ENCODE measurements around the gene DEF6.

DEF6 gene

GRCh38 chr6:35297601-35298481 is at the start of gene DEF6:
Gene DEF6 (plus strand): TSS chr6:35297818. CDS start chr6:35297857, 39 bp downstream.
- peak; percentile 38 for TF ChIP-seq CTCF (IDR thresholded peaks at IDR 0.05; ENCODE audit: insufficient read depth, missing control alignments)
- no peak for FAIRE-seq
- no peak for DNase-seq (ENCODE audit: insufficient read length, low spot score)

- FAIRE-seq (no peak), DNase-seq (ENCODE audit: insufficient read length, low spot score) (no peak)
- TF ChIP-seq CTCF (IDR thresholded peaks at IDR 0.05; ENCODE audit: insufficient read depth, missing control alignments) = no peak
Observed at GRCh38 chr6:35248300-35248699, 49.3 kb upstream of the DEF6 start.

- TF ChIP-seq CTCF (IDR thresholded peaks at IDR 0.05; ENCODE audit: insufficient read depth, missing control alignments) = no peak
- DNase-seq (ENCODE audit: insufficient read length, low spot score) (no peak), FAIRE-seq (no peak)
Observed at GRCh38 chr6:35248965-35249364, 48.7 kb upstream of the DEF6 start.

GRCh38 chr6:35251949-35252348 is 45.7 kb upstream of the DEF6 start:
- no peak for TF ChIP-seq CTCF (IDR thresholded peaks at IDR 0.05; ENCODE audit: insufficient read depth, missing control alignments)
- FAIRE-seq (no peak), DNase-seq (ENCODE audit: insufficient read length, low spot score) (no peak)

GRCh38 chr6:35253249-35253648 is 44.4 kb upstream of the DEF6 start:
- FAIRE-seq (no peak), DNase-seq (ENCODE audit: insufficient read length, low spot score) (no peak)
- TF ChIP-seq CTCF (IDR thresholded peaks at IDR 0.05; ENCODE audit: insufficient read depth, missing control alignments) = no peak

GRCh38 chr6:35258336-35258735 is 39.3 kb upstream of the DEF6 start:
- no peak for TF ChIP-seq CTCF (IDR thresholded peaks at IDR 0.05; ENCODE audit: insufficient read depth, missing control alignments)
- no peak for DNase-seq (ENCODE audit: insufficient read length, low spot score)
- FAIRE-seq = no peak

- FAIRE-seq = no peak
- no peak for DNase-seq (ENCODE audit: insufficient read length, low spot score)
- TF ChIP-seq CTCF (IDR thresholded peaks at IDR 0.05; ENCODE audit: insufficient read depth, missing control alignments) = no peak
Observed at GRCh38 chr6:35258858-35259193, 38.8 kb upstream of the DEF6 start.

All from D721Med (cell line).